Psoas muscle (tissue), 8 donors: ENCODE results near the gene CTNNB1. TPM values are rescaled to one million over a fixed set of nuclear protein-coding genes. Genes with fewer than 3 reads are reported as not detected.

Experiments
- ATAC-seq, 4 donors: fragments of 200-7000 bp; cut with Tn5 transposase; one replicate each; pipeline ENCODE4 v1.9.1; 2020; ENCODE audit warnings: moderate library complexity in 3 of 4, mild to moderate bottlenecking in 2 of 4
- DNase-seq, 2 donors: peaks; one replicate each; pipeline ENCODE4 v3.0.0-alpha.2; 2020
- H3K27ac ChIP-seq: fragments of 200-600 bp; one replicate; pipeline ENCODE4 v1.8.0; 2022
- H3K27me3 ChIP-seq, 3 donors: fragments of 200-600 bp in 1 of 3; one replicate each; pipeline versions ENCODE4 v1.6.1 to v1.8.0; 2013 to 2022; ENCODE audit warnings: low read length in 2 of 3, mild to moderate bottlenecking in 2 of 3, moderate library complexity in 1 of 3; ENCODE audit not compliant: insufficient read depth in 3 of 3
- H3K36me3 ChIP-seq, 2 donors: fragments of 200-600 bp in 1 of 2; one replicate each; pipeline versions ENCODE4 v1.6.1 to v1.8.0; 2013 to 2022; ENCODE audit warnings: low read depth in 1 of 2, mild to moderate bottlenecking in 1 of 2, moderate library complexity in 1 of 2; ENCODE audit not compliant: insufficient read depth in 1 of 2
- H3K4me1 ChIP-seq: fragments of 200-600 bp; one replicate; pipeline ENCODE4 v1.8.0; 2022
- H3K4me3 ChIP-seq: fragments of 200-600 bp; one replicate; pipeline ENCODE4 v1.8.0; 2022; ENCODE audit warnings: mild to moderate bottlenecking
- H3K9me3 ChIP-seq: fragments of 200-600 bp; one replicate; pipeline ENCODE4 v1.8.0; 2022
- CTCF ChIP-seq: fragments of 200-600 bp; IDR thresholded peaks from one replicate; pipeline ENCODE4 v1.8.0; 2022; ENCODE audit warnings: antibody characterized with exemption
- whole genome bisulfite sequencing, 3 donors: extraction: QIAGEN DNeasy Blood & Tissue Kit; methylation state at CpG; one replicate each; pipeline versions ENCODE4 v1.1.6 to v1.1.7; 2013; 5-methylcytosine and 5-hydroxymethylcytosine counted together
- intact Hi-C, 2 donors: fragments of 100-400 bp; cut with DNase I; formaldehyde crosslinking; loops; one replicate each; pipeline versions ENCODE4 v1.11.0 to v1.14.2; 2022
- polyA plus RNA-seq, 3 donors: library from polyadenylated mRNA; stranded (reverse); fragments of 200-250 nt; gene quantifications; one replicate each; pipeline ENCODE4 v1.2.3, GENCODE V29; 2013
- total RNA-seq, 4 donors: library from RNA; stranded (reverse); fragmentation: NEBNext Ultra II Directional in 2 of 4; extraction: Animal tissue kit (Norgen Biotek cat#: 25700) in 2 of 4; gene quantifications; one replicate each; pipeline versions ENCODE4 v1.2.1 to v1.2.4, GENCODE V29; 2021 to 2023
- donor health status: healthy with polysubstance abuse.
- donor health status: DM: no; HTN: no; CAD: no; lungs with moderate emphysema.
- donor health status: Bipolar disorder and iron deficiency.
- donor health status: healthy.
- donor health status: DM: yes; HTN: yes; CAD: no.
- donor health status: DM: no; HTN: no; CAD: no.
- donor health status: DM: no; HTN: no; CAD: no.
- donor health status: DM: yes; HTN: yes; CAD: no.

Gene CTNNB1
- total and polyA plus RNA-seq, 7 donors, result 32.1 to 128 (median 93.8) TPM

- 71 to 87% (median 72%) methylated on average over 11 of the region's 11 CpGs for WGBS, 3 donors
- no peaks in the 10 kb centered on the region for H3K4me1 ChIP-seq
- H3K27me3 ChIP-seq, result no peaks in the 10 kb centered on the region
- H3K36me3 ChIP-seq, result no peaks in the 10 kb centered on the region
- TF ChIP-seq CTCF, result no peak
- DNase-seq, result no peak
- no peak overlapping the region for H3K4me3 ChIP-seq
- no peak overlapping the region for H3K27ac ChIP-seq
- ATAC-seq, result no peak
- no peaks in the 10 kb centered on the region for H3K9me3 ChIP-seq
- intact Hi-C loops, result no loop called here
These were observed 65.8 kb downstream of the CTNNB1 start for GRCh38 chr3:41265011-41265545.

DNA sequence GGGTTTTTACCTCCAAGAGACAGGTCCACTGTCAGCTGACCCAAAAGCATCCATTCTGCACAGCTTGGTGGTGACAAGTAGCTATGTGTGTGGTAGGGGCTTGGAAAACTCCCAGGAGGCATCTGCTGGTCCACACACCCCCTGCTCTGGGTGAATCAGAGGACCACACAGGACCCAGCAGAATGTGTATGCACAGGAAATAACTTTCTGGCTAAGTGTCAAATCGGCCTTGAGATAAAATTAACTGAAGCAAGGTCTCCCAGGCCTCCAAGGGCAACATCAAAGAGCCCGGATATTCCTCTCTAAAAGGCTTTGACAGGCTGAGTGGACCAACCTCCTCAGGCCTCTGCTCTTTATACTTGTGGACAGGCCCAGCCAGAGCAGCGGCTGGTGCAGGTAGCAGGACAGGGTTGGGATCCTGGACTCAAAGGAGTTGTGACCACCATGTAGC is 66.5 kb downstream of the CTNNB1 start:
- no peak for TF ChIP-seq CTCF
- H3K4me1 ChIP-seq, result no peaks in the 10 kb centered on the region
- intact Hi-C loops, result no loop called here
- DNase-seq (no peak), ATAC-seq (no peak)
- no peaks in the 10 kb centered on the region for H3K36me3 ChIP-seq
- 50 to 65% (median 51%) methylated on average over 3 of the region's 3 CpGs for WGBS, 3 donors
- H3K9me3 ChIP-seq, result no peaks in the 10 kb centered on the region
- no peak overlapping the region for H3K4me3 ChIP-seq
- no peak overlapping the region for H3K27ac ChIP-seq
- H3K27me3 ChIP-seq, result no peaks in the 10 kb centered on the region

- H3K4me1 ChIP-seq, result no peaks in the 10 kb centered on the region
- intact Hi-C loops, result no loop called here
- WGBS, 3 donors, result 80 to 84% (median 82%) methylated on average over 8 of the region's 8 CpGs
- H3K27ac ChIP-seq, result no peak overlapping the region
- DNase-seq (no peak), ATAC-seq (peak in 1 of 4 donors; percentile 36)
- H3K4me3 ChIP-seq, result no peak overlapping the region
- no peak for TF ChIP-seq CTCF
- no peaks in the 10 kb centered on the region for H3K36me3 ChIP-seq
- no peaks in the 10 kb centered on the region for H3K9me3 ChIP-seq
- H3K27me3 ChIP-seq, result no peaks in the 10 kb centered on the region
These were observed 68.8 kb downstream of the CTNNB1 start for GRCh38 chr3:41267975-41268640.

GRCh38 chr3:41272667-41273066 is 73.4 kb downstream of the CTNNB1 start:
- intact Hi-C loops, result no loop called here
- H3K27ac ChIP-seq, result no peak overlapping the region
- DNase-seq, result no peak
- no peak for TF ChIP-seq CTCF
- no peaks in the 10 kb centered on the region for H3K9me3 ChIP-seq
- H3K4me1 ChIP-seq, result no peaks in the 10 kb centered on the region
- no peaks in the 10 kb centered on the region for H3K27me3 ChIP-seq
- no peaks in the 10 kb centered on the region for H3K36me3 ChIP-seq
- no peak for ATAC-seq
- H3K4me3 ChIP-seq, result no peak overlapping the region
- WGBS, 3 donors, result 90 to 97% (median 94%) methylated on average over 1 of the region's 1 CpG
